GM21360 (cell line): ENCODE measurements around the gene TTLL13.
"Not testable (repeated sequence)": the region's sequence is repeated elsewhere in the genome, so short reads cannot be mapped to it uniquely, and the experiment has no call there.

Source experiments
- ATAC-seq: cut with Tn5 transposase; IDR thresholded peaks from one replicate; pipeline ENCODE4 v1.9.1; 2021; ENCODE audit warnings: mild to moderate bottlenecking, moderate library complexity; ENCODE audit not compliant: unreplicated experiment

Gene TTLL13

DNA sequence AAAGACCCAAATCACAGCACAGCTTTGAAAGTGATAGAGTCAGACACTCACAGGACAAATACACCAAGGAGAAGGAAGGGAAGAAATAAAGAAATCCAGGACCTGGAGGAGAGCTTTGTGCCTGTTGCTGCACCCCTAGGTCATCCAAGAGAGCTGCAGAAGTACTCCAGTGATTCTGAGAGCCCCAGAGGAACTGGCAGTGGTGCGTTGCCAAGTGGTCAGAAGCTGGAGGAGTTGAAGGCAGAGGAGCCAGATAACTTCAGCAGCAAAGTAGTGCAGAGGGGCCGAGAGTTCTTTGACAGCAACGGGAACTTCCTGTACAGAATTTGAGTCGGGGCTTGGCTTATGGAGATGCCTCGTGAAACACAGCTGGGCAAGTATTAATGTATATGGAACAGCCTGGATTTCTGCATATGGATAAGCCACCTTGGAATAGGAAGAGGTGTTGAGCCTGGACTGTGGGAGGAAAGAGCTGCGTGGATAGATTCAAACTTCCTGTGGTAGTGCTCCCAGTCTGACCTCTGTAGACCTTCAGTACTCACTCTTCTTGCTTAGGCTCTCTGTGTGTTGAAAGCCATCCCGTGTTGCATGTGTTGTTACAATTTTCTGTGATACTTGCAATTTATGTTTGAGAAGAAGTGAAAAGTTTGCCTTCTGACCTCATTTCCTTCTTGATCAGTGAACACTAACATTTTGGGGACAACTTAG is 22.3 kb downstream of the TTLL13 start:
- no peak for ATAC-seq

DNA sequence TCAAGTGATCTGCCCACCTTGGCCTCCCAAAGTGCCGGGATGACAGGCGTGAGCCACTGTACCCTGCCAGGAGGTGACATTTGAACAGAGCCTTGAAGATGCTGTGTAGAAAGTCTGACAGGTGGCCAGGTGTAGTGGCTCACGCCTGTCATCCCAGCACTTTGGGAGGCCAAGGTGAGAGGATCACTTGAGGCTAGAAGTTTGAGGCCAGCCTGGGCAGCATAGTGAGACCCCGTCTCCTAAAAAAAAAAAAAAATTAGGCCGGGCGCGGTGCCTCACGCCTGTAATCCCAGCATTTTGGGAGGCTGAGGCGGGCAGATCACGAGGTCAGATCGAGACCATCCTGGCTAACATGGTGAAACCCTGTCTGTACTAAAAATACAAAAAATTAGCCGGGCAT is 29.1 kb downstream of the TTLL13 start:
- ATAC-seq, result not testable (repeated sequence)

DNA sequence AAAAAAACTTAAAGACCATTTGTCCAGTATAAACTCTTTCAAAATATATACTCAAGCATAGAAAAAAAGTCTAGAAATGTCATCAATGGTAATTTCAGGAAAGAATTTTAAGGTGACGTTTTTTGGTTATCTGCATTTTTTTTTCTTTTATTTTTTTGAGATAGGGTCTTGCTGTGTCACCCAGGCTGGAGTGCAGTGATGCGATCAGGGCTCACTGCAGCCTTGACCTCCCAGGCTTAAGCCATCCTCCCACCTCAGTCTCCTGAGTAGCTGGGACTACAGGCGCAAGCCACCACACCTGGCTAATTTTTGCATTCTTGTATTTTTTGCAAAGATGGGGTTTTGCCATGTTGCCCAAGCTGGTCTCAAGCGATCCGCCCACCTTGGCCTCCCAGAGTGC is 31.4 kb downstream of the TTLL13 start:
- not testable (repeated sequence) for ATAC-seq

DNA sequence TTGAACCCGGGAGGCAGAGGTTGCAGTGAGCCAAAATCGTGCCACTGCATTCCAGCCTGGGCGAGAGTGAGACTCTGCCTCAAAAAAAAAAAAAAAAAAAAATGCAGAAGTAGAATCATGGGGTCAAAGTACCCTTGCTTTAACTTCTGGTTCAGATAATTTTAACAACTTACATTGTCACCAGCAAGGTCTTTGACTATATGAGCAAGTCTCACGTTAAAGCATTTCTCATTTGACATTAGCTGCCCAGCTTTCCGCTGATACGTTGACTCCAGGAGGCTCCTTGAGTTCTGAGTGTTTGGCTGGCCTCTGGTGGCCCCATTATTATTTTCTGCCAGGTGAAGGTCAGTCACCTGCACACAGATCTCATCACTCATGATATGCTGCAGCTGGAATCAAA is 32.3 kb downstream of the TTLL13 start:
- ATAC-seq, result not testable (repeated sequence)

DNA sequence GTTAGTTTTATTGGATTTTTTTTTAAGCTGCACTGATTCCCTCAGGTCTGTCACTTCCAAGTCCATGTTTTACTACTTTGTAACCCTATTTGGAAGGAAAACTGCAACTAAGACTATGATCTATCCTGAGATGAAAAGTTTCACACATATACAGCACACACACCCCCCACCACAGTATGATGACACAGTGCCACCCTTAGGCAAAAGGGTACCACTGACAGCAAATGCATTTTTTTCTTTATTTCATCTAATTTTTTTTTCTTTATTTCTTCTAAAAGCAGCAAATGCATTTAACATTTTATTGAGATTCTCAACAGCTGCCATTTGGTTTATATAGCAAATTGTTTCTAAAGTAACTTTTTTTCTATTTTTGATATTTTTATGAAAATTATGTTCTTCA is 37.3 kb downstream of the TTLL13 start:
- no peak for ATAC-seq

DNA sequence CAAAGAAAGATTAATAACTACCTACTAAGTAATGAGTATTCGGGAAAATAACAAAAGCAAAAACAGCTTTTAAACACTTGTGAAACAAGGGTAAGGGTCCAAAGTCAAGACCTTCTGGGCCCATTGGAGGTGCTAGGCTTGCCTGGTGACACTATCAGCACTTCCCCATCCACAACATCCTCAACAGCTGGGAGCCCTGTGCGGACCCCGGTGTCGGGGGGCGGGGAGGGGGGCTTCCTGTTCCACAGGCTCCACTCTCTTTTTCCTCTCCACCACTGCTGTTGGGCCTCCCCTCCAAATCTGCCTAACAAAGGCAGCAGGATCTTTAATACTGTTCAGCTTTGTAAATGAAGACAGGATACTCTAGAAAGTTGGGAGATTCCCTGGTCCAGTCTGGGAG is 37.7 kb downstream of the TTLL13 start:
- ATAC-seq, result no peak

DNA sequence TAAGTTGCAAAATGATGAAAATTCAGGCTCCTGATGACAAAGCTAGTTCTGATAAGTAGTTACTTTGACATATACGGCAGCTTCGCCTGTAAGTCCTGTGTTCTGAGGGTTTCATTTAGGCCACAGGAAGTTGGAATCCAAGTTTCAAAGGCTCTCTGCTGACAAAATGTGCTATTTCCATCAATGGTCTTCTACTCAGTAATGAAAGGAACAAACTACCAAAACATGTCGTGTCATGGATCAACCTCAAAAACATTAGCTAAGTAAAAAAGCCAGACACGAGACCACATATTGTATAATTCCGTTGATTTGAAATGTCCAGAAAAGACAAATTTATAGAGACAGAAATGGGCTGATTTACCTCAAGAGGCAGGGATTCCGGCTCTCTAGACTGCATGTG is 38.6 kb downstream of the TTLL13 start:
- no peak for ATAC-seq

DNA sequence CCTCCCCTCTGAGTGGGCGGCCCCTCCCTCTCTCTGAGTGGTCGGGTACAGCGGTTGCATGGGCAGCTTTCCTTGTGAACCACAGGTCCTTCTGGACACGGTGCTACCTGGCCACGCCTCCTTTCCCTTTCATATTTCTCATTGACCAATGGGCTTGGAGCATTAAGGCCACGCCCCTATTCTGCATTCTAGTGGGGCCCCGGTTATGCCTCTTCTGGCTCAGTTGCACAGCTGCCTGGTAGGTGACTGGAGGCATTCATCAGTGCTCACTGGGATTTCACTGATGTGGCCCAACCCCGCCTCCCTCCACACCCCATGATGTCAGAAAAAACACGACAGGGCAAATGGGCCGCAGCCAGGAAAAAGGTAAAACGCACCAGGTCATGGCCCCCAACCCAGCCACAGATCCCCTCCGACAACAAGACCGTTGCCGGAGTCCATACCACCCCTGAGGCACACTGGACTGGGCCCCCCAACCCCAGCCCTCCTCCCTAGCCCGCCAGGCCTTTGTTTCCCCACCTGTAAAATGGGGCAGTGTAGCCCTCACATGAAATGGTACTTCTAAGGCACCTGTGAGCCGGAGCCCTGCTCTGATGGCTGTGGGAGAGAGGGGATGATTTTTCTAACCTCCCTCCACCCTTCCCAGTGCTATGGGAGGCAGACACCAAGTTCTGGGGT is 42.5 kb downstream of the TTLL13 start:
- ATAC-seq, result no peak

DNA sequence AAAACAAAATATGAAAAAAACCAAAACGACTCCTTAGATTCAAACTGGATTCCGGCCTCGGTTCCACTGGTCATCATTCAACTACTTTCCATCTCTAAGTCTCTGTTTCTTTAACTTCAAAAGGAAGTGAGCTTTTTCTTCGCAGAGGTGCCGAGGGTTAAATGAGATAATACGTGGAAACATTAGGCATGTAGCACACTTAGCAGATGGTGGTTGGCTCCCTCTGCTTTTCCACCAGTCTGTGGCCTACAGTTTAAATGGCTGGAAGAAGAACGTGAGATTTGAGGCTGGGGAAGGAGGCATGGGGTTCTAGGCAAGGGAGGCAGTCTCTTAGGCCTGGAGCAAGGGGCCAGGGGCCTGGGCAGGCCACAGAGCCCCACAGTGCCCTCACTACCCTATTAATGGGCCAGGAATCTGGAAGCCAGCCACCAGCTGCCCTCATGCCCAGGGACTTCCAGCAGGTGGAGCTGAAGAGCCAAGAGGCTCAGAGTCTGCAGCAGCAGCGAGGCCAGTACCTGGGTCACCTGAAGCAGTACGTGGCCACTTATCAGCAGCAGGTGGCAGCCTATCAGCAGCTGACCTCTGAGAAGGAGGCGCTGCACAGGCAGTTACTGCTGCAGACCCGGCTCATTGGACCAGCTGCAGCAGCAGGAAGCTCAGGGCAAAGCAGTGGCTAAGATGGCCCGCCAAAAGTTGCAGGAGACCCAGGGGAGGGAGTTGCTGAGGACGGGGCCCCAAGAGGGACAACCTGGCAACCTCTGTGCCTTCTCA is 43.9 kb downstream of the TTLL13 start:
- ATAC-seq, result not testable (repeated sequence)

DNA sequence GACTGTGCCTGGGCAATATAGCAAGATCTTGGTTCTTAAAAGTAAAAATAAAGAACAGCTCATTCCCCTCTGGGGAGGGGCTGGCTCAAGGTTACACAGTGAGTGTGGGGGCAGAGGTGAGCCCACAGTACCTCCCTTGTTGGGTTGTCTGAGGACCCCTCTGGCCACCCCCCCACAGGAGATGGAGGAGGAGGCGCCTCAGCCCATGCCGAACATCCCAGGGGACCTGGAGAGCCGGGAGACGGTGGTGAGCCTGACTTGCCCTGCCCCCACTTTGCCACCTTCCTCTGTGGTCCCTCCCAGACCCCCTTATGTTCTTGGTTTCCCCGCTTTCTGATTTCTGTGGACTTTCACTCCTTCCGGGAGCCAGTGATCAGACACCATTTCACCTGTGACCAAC is 44.8 kb downstream of the TTLL13 start:
- no peak for ATAC-seq

DNA sequence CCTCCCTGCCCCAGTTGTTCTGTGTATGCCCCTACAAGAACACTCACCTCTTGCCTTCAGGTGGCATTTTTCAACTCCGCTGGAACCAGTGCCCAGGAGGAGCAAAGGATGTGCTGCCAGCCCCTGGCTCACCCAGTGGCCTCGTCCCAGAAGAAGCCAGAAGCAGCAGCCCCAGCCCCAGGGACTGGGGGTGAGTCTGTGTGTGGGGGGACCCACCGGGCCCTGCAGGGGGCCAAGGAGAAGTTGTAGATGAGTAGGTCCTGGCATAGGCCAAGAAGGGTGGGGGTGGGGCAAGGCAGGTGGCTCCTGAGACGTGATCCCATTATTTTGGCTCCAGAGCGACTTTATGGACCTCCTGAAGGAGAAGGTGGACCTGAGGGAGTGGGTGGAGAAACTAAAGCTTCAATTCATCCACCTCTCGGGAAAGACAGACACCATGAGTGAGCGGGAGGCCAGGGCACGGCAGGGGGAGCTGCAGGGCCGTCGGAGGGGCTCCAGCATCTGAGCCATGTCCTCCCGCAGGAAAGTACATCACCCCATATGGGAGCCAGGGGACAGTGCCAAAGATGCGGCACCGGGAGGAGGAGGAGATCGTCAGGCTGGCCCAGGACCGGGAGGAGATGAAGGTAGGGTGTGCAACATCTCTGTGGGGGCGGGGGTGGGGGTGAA is 45.4 kb downstream of the TTLL13 start:
- no peak for ATAC-seq

DNA sequence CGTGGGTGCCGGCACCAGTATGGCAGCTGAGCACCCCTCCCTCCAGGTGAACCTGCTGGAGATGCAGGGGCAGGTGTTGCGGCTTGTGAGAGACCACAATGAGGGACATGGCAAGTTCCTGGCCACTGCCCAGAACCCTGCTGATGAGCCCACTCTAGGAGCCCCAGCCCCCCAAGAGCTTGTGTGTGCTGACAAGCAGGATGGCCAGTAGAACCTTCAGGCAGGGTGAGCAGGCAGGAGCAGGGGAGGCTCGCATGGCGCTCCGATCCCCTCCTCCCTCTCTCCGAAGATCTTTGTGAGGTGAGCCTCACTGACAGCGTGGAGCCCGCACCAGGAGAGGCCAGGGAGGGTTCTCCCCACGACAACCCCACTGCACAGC is 45.9 kb downstream of the TTLL13 start:
- ATAC-seq, result no peak

DNA sequence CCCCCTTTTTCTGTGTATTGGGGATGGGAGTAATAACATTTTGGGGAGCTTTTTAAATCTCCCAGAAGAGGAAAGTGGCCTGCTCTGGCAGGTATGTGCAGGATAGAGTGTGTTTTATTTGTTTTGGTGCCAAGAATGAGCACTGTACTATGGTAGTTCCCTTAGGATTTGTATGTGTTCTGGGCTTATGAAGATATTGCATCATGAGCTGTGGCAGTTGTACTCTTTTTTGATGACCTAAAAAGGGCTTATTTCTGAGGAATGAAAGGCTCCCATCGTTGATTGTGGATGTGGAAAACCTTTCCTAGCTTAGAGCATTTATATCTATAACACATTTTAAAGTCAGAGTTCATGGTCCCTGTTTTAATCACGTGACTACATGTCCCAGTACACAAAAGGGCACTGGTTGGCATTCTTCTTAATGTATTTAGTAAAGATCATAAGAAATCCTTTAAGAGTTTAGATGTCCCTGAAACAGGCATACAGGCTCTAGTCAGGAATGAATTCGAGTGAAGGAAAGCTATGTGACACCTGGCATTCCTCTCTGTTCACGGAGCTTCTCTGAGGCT is 47.0 kb downstream of the TTLL13 start:
- not testable (repeated sequence) for ATAC-seq

DNA sequence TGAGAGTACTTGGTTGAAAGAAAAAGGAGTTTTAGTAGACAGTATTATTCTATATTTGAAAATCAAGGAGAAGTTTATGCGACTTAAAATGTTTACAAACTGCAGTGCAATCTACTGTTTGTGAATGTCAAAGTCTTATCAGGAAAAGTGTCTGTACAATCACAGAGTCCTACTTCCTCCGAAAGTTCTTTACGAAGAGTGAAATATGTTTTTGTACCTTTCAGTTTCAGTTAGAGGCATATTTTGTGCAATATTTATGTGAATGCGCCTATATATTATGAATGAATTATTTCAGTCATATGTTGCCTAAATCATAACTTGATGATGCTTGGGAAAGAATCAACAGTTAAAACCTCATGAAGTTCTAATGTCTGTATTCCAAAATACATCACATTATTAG is 47.7 kb downstream of the TTLL13 start:
- no peak for ATAC-seq

DNA sequence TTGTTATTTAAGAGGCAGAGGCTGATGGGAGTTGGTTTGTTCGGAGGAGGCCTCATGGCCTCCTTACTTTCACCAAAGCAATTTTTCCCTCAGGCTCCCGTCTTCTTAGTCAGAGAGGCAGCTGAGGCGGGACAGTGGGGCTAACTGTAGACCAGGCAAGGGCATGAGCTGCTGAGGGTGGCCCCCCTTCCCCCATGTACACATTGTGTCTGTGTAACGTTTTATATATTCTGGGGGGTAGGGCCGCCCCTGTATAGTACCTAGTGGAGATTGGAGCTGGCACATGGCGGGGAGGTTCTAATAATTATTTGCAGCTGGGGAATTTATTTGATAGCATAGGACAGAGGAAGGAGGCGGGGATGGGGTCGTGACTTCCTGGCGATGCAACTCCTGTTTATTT is 51.2 kb downstream of the TTLL13 start:
- no peak for ATAC-seq

DNA sequence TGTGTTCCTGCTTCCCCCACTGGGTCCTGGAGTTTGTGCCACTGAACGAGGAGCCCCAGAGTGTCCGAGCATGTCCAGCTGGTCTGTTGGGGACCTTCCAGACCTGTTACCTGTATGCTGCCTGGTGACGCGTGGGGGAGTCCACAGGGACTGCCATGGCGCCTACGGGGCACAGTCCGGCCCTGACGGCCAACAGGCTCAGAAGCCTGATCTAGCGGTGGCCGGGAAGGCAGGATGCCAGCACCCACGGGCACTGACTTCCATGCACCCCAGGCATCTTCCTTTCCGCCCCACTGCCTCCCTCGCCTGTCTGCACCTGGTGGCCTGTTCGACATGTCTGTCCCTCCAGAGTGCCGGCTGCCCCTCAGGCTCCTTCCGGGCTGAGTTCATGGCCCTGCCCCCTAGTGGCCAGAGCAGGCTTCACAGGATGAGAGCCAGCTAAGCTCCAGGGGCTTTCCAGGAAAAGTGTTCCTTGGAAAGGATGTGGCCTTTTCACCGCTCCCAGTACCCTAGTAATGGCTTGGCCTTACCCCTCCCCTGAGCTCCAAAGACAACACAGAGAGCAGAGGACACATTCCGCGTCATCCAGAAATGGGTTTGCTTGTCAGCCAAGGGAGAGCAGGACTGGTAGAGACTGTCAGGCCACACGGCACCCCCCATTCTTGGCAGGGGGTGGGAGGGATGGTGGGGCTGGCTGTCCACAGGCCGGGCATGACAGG is 51.8 kb downstream of the TTLL13 start:
- ATAC-seq, result no peak

DNA sequence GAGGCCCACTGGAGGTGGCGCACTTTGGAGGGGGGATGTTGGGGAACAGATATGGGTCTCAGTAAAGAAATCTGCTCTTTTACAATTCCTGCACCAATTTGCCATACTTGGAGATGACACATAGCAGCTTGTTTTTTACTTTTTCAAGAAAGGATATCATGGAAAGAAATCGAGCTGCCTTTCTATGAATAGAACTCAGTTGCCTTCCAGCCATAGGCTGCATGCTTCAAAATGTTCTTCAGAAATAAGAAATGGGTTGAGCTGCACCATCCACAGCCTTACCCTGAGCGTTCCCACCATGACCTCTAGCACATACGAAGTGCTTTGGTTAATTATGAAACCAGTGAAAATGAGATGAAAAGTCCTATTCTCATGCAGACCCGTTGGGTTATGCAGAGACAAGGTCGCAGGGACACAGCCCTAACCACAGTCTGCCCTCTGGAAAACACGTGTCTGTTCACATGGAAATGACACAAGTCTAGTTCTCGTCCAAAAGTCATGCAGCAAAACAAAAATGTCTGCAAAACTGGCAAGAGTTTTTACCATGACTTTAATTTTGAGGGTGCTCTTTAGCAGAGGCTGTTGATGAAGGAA is 52.4 kb downstream of the TTLL13 start:
- no peak for ATAC-seq

DNA sequence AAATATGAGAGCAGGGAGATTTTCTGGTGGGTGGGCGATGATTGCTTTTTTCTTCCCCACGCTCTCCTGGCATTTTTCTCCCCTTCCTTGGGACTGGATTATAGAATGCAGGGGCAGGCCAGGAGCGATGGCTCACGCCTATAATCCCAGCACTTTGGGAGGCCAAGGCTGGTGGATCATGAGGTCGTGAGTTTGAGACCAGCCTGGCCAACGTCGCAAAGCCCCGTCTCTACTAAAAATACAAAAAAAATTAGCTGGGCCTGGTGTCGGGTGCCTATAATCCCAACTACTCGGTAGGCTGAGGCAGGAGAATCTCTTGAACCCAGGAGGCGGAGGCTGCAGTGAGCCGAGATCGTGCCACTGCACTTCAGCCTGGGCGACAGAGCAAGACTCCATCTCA is 56.0 kb downstream of the TTLL13 start:
- not testable (repeated sequence) for ATAC-seq

DNA sequence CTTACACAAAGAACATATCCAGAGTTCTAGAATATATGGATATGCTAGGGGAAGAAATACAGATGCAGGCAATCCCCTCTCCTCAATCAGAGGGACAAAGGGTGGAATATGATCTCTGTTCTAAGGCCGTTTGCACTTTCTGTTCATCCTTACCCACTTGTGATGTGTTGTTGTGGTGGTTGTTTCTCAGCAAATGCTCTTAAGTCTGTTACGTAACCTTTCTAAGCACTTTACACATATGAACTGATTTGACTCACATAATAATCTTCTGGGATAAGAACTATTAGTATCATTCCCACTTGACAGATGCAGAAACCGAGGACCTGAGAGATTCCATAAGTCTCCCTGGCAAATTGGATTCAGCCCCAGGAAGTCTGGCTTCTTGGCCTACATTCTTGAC is 56.6 kb downstream of the TTLL13 start:
- no peak for ATAC-seq

DNA sequence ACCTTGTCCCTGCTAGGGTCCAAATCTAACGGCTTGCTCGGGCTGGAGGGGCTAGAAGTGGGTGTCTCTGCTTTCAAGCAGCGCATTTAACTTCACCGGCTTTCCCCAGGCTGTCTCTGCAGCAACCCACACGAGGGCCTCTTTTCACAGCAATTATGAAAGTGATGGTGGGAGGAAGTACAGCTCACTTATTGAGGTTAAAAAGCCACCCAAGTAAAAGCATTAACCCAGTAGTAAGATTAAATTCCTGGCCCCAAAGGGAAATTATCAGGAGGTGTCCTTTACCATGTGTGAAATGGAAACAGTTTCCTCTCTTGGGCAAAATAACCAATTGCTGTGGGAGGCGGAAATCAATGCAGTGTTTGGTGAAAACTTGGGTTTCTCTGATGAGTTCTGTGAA is 57.2 kb downstream of the TTLL13 start:
- peak; percentile 70 for ATAC-seq
